HepG2 (cell line): ENCODE measurements around the gene PPM1E. TPM values are rescaled to one million over a fixed set of nuclear protein-coding genes. Genes with fewer than 3 reads are reported as not detected.

ENCODE experiments used
- ATAC-seq: fragments of 200-7000 bp; cut with Tn5 transposase; 3 replicates; pipeline ENCODE4 v1.9.1; 2020; ENCODE audit warnings: mild to moderate bottlenecking, moderate library complexity
- BruUV-seq: library from RNA; stranded (reverse); fragments of 400-500 nt; replicated peaks from 2 replicates; lab custom pipeline; 2021; lab: Mats Ljungman, UMichigan
- CTCF ChIA-PET: fragments of 300-600 bp; formaldehyde crosslinking; extraction: SDS; loops from one replicate; lab custom pipeline; 2021; ENCODE audit warnings: low total read pairs, inconsistent platforms, low intra/inter-chr PET ratio; lab: Yijun Ruan, JAX
- POLR2A ChIA-PET: fragments of 350-600 bp; sonication (Branson Sonifier 250); formaldehyde crosslinking; loops from one replicate; lab custom pipeline; 2020; ENCODE audit warnings: antibody characterized with exemption, inconsistent platforms; lab: Yijun Ruan, JAX
- DNase-seq: peaks from one replicate; pipeline ENCODE4 v3.0.0-alpha.2; 2015; ENCODE audit warnings: low spot score
- FAIRE-seq: peaks from 3 replicates; lab custom pipeline; 2011; peaks lifted over from hg19 to GRCh38; lab: Jason Lieb, UNC
- H2AFZ ChIP-seq: one replicate; pipeline ENCODE4 v1.6.1; 2011; ENCODE audit warnings: low read length, inconsistent platforms
- H3K27ac ChIP-seq: fragments of 300-600 bp; 3 replicates; pipeline ENCODE4 v1.8.0; 2011; ENCODE audit warnings: mixed run types, mild to moderate bottlenecking, mixed read lengths, low read length, inconsistent platforms; ENCODE audit not compliant: insufficient read depth; ENCODE audit errors: extremely low read length
- H3K27me3 ChIP-seq, 2 experiments: fragments of 200-600 bp in 1 of 2; 2 replicates in 1 of 2; 3 replicates in 1 of 2; pipeline versions ENCODE4 v1.6.0 to v1.8.0; 2011; ENCODE audit warnings: low read length in 2 of 2, mild to moderate bottlenecking in 2 of 2, moderate library complexity in 2 of 2, inconsistent platforms in 1 of 2; ENCODE audit not compliant: insufficient read depth in 2 of 2, control insufficient read depth in 1 of 2
- H3K36me3 ChIP-seq, 2 experiments: fragments of 200-600 bp in 1 of 2; replicated peaks in 1 of 2; 2 replicates in 1 of 2; 3 replicates in 1 of 2; pipeline versions ENCODE4 v1.5.1 to v1.8.0; 2011; ENCODE audit warnings: low read length in 2 of 2, inconsistent platforms in 1 of 2; ENCODE audit not compliant: insufficient read depth in 2 of 2, control insufficient read depth in 1 of 2
- H3K4me1 ChIP-seq: 2 replicates; pipeline ENCODE4 v1.5.1; 2012; ENCODE audit warnings: low read length, inconsistent platforms; ENCODE audit not compliant: insufficient read depth
- H3K4me2 ChIP-seq: 2 replicates; pipeline ENCODE4 v1.6.0; 2011; ENCODE audit warnings: low read depth, low read length, inconsistent platforms
- H3K4me3 ChIP-seq, 3 experiments: fragments of 200-600 bp in 1 of 3; sonication (generic), shearing (Covaris generic) in 1 of 3; replicated peaks in 1 of 3; 2 replicates each; pipeline ENCODE4 v1.5.1; 2011 to 2016; ENCODE audit warnings: low read length in 3 of 3, inconsistent platforms in 2 of 3, low read depth in 2 of 3, mild to moderate bottlenecking in 2 of 3, control low read depth in 1 of 3, mixed read lengths in 1 of 3; ENCODE audit not compliant: insufficient read depth in 1 of 3
- H3K79me2 ChIP-seq: one replicate; pipeline ENCODE4 v1.6.1; 2011; ENCODE audit warnings: low read length, inconsistent platforms; ENCODE audit not compliant: insufficient read depth
- H3K9ac ChIP-seq: 2 replicates; pipeline ENCODE4 v1.6.0; 2011; ENCODE audit warnings: mild to moderate bottlenecking, low read depth, low read length, inconsistent platforms; ENCODE audit not compliant: insufficient read depth
- H3K9me3 ChIP-seq: 2 replicates; pipeline ENCODE4 v1.5.1; 2012; ENCODE audit warnings: mild to moderate bottlenecking, low read length
- H4K20me1 ChIP-seq: 2 replicates; pipeline ENCODE4 v1.6.0; 2011; ENCODE audit warnings: inconsistent platforms, mild to moderate bottlenecking, low read length, moderate library complexity; ENCODE audit not compliant: insufficient read depth
- ADNP ChIP-seq: sonication (generic); formaldehyde crosslinking; IDR thresholded peaks from 2 replicates; pipeline ENCODE4 v1.4.0; 2020; ENCODE audit warnings: missing genetic modification reagents
- CEBPB ChIP-seq: IDR thresholded peaks from 2 replicates; pipeline ENCODE4 v1.6.1; 2011; ENCODE audit warnings: low read depth, low read length, improper control_type of control experiment, borderline replicate concordance
- CEBPG ChIP-seq: IDR thresholded peaks from 2 replicates; pipeline ENCODE4 v1.6.1; 2016
- ETS1 ChIP-seq: sonication (generic); formaldehyde crosslinking; IDR thresholded peaks from 2 replicates; pipeline ENCODE4 v1.4.0; 2020; ENCODE audit warnings: missing genetic modification reagents
- FOXP1 ChIP-seq, 2 experiments: fragments of 450-650 bp in 1 of 2; IDR thresholded peaks; 2 replicates each; pipeline ENCODE4 v1.6.1; 2017 to 2018; ENCODE audit warnings: antibody characterized with exemption in 1 of 2
- KAT2B ChIP-seq: fragments of 150-350 bp; IDR thresholded peaks from 2 replicates; pipeline ENCODE4 v1.6.1; 2014; ENCODE audit warnings: low read depth, low read length, borderline replicate concordance
- LBX2 ChIP-seq: sonication (generic); formaldehyde crosslinking; IDR thresholded peaks from 2 replicates; pipeline ENCODE4 v1.5.0; 2020; ENCODE audit warnings: missing genetic modification reagents, mild to moderate bottlenecking, borderline replicate concordance
- MEIS1 ChIP-seq: sonication (generic); formaldehyde crosslinking; IDR thresholded peaks from 2 replicates; pipeline ENCODE4 v1.9.0; 2021; ENCODE audit warnings: mild to moderate bottlenecking, missing genetic modification reagents, moderate library complexity, borderline replicate concordance
- POGZ ChIP-seq: sonication (generic); formaldehyde crosslinking; IDR thresholded peaks from 2 replicates; pipeline ENCODE4 v1.4.0; 2020; ENCODE audit warnings: mild to moderate bottlenecking, missing genetic modification reagents
- STAT5B ChIP-seq: sonication (generic); formaldehyde crosslinking; IDR thresholded peaks from 2 replicates; pipeline ENCODE4 v1.4.0; 2020; ENCODE audit warnings: missing genetic modification reagents
- ZFP36L1 ChIP-seq: sonication (generic); formaldehyde crosslinking; IDR thresholded peaks from 2 replicates; pipeline ENCODE4 v1.8.0; 2022; ENCODE audit warnings: mild to moderate bottlenecking, missing genetic modification reagents, moderate library complexity
- ZFP41 ChIP-seq: sonication (generic); formaldehyde crosslinking; IDR thresholded peaks from 2 replicates; pipeline ENCODE4 v1.4.0; 2020; ENCODE audit warnings: mild to moderate bottlenecking, missing genetic modification reagents, borderline replicate concordance
- ZNF564 ChIP-seq: sonication (generic); formaldehyde crosslinking; IDR thresholded peaks from 2 replicates; pipeline ENCODE4 v1.8.1; 2023; ENCODE audit warnings: mild to moderate bottlenecking, missing genetic modification reagents
- ZNF607 ChIP-seq: sonication (generic); formaldehyde crosslinking; IDR thresholded peaks from 2 replicates; pipeline ENCODE4 v1.5.1; 2020; ENCODE audit warnings: missing genetic modification reagents, mild to moderate bottlenecking, borderline replicate concordance
- WGBS: methylation state at CpG from one replicate; pipeline ENCODE4 v1.1.6; 2017; ENCODE audit warnings: low lambda C conversion rate; 5-methylcytosine and 5-hydroxymethylcytosine counted together
- in situ Hi-C: cut with HindIII; loops from 2 replicates; pipeline ENCODE4 v1.10.0; 2017; ENCODE audit warnings: low pct_unique_long_range_greater_than_20kb; ENCODE audit not compliant: extremely low pct_ligation_motif_present
- intact Hi-C: fragments of 100-400 bp; cut with micrococcal nuclease; formaldehyde crosslinking; loops from one replicate; pipeline ENCODE4 v1.10.0; 2022; ENCODE audit not compliant: unreplicated experiment
- polyA plus RNA-seq, 8 experiments: library from polyadenylated mRNA; depleted of rRNA in 3 of 8; stranded (reverse) in 7 of 8; unstranded in 1 of 8; fragments of >200 nt; fragmentation: Illumina TruSeq in 4 of 8; extraction: Trizol in 4 of 8; gene quantifications; 2 replicates each; pipeline versions ENCODE4 v1.2.1 to v1.2.3, GENCODE V29; 2011 to 2016; ENCODE audit warnings: low read depth in 4 of 8, missing spikeins in 1 of 8, mixed read lengths in 1 of 8; ENCODE audit not compliant: insufficient read depth in 1 of 8
- total RNA-seq, 5 experiments: library from RNA; depleted of rRNA; stranded (reverse); fragments of >200 nt; fragmentation: Illumina TruSeq; extraction: Trizol; gene quantifications; 2 replicates each; pipeline ENCODE4 v1.2.3, GENCODE V29; 2016; ENCODE audit warnings: low read depth in 1 of 5

Gene PPM1E
- total and polyA plus RNA-seq, 2 of the 13 experiments (the other 11 are each of a cell fraction or from before 2014, with no cell fraction given), result 0.15 TPM; not detected in 1

DNA sequence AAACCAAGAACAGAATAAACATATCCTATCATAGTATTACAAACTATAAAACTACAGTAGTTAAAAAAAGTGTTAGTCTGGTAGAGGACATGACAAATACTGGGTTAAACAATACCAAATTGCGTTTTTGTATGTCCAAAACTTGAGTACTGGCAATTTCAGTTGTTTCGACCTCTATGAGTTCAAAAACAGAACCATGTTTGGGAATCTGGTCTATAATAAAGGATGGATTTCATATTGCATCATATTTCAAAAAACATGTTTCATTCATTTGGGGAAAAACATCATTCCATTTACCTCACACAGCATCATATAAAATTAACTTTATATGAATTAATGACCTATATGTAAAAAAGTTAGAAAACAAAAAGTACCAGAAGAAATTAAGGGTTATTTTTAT is 269.3 kb downstream of the PPM1E start:
- no peak overlapping the region for H3K4me2 ChIP-seq
- in situ Hi-C loops (no loop called here), intact Hi-C loops (no loop called here)
- ATAC-seq (no peak), DNase-seq (no peak), FAIRE-seq (no peak)
- no peaks in the 10 kb centered on the region for H3K79me2 ChIP-seq
- no peaks in the 10 kb centered on the region for H3K9me3 ChIP-seq
- ChIA-PET POLR2A (no interaction called here), CTCF (no interaction called here)
- no peaks in the 10 kb centered on the region for H3K4me1 ChIP-seq
- H2AFZ ChIP-seq, result no peak overlapping the region
- H3K4me3 ChIP-seq, result no peak overlapping the region
- H4K20me1 ChIP-seq, result no peaks in the 10 kb centered on the region
- no peak overlapping the region for H3K9ac ChIP-seq
- BruUV-seq, result no TSS peak
- H3K27me3 ChIP-seq, result no peaks in the 10 kb centered on the region
- TF ChIP-seq CEBPB (peak; percentile 30; the same call in 1 of the 2 replicates), ADNP (CRISPR knock-in tag) (no peak)
- peaks cover 6 to 23% of the 10 kb centered on the region in 2 experiments for H3K36me3 ChIP-seq
- no peak overlapping the region for H3K27ac ChIP-seq
- WGBS, result 93% methylated on average over 2 of the region's 2 CpGs

- TF ChIP-seq ZNF607 (CRISPR knock-in tag) (no peak), POGZ (CRISPR knock-in tag) (no peak), CEBPG (CRISPR knock-in tag) (no peak), LBX2 (CRISPR knock-in tag) (no peak), KAT2B (no peak), MEIS1 (CRISPR knock-in tag) (no peak), STAT5B (CRISPR knock-in tag) (no peak), ZFP41 (CRISPR knock-in tag) (no peak), ETS1 (CRISPR knock-in tag) (no peak), ZFP36L1 (CRISPR knock-in tag) (no peak), FOXP1 (IDR thresholded peaks at IDR 0.05) (no peak), FOXP1 (CRISPR knock-in tag; IDR thresholded peaks at IDR 0.05) (no peak), ZNF564 (CRISPR knock-in tag) (no peak)
- H4K20me1 ChIP-seq, result no peaks in the 10 kb centered on the region
- peaks cover 6 to 23% of the 10 kb centered on the region in 2 experiments for H3K36me3 ChIP-seq
- ATAC-seq (no peak), DNase-seq (no peak), FAIRE-seq (no peak)
- H3K9me3 ChIP-seq, result no peaks in the 10 kb centered on the region
- intact Hi-C loops, result no loop called here
- BruUV-seq, result no TSS peak
- H3K4me2 ChIP-seq, result no peak overlapping the region
- in situ Hi-C loops, result no loop called here
- H3K79me2 ChIP-seq, result no peaks in the 10 kb centered on the region
- 97% methylated on average over 1 of the region's 1 CpG for WGBS
- H3K4me3 ChIP-seq, result no peak overlapping the region
- ChIA-PET CTCF (no interaction called here), POLR2A (no interaction called here)
- H3K27me3 ChIP-seq, result no peaks in the 10 kb centered on the region
- H3K4me1 ChIP-seq, result no peaks in the 10 kb centered on the region
- no peak overlapping the region for H3K9ac ChIP-seq
- no peak overlapping the region for H2AFZ ChIP-seq
- no peak overlapping the region for H3K27ac ChIP-seq
These were observed 270.7 kb downstream of the PPM1E start for GRCh38 chr17:59026176-59026939.
